K562 (cell line): ENCODE measurements around the gene YTHDC1. TPM values are rescaled to one million over a fixed set of nuclear protein-coding genes. Genes with fewer than 3 reads are reported as not detected.
A peak's percentile ranks its signal among the peaks of the same experiment; 100 is the strongest.

Source experiments
- ATF7 ChIP-seq: fragments of 450-650 bp; IDR thresholded peaks from 2 replicates; pipeline ENCODE4 v1.7.1; 2014; ENCODE audit warnings: mild to moderate bottlenecking, moderate library complexity
- FOXP1 ChIP-seq: sonication (generic); formaldehyde crosslinking; IDR thresholded peaks from 2 replicates; pipeline ENCODE4 v1.8.0; 2022; ENCODE audit warnings: mild to moderate bottlenecking, missing genetic modification reagents
- KLF16 ChIP-seq: IDR thresholded peaks from 2 replicates; pipeline ENCODE4 v1.6.1; 2016; ENCODE audit warnings: antibody characterized with exemption
- NFIC ChIP-seq: fragments of 450-650 bp; IDR thresholded peaks from 2 replicates; pipeline ENCODE4 v1.6.1; 2017; ENCODE audit warnings: mild to moderate bottlenecking, inconsistent platforms
- NKRF ChIP-seq: fragments of 450-650 bp; IDR thresholded peaks from 2 replicates; pipeline ENCODE4 v1.6.1; 2016; ENCODE audit warnings: borderline replicate concordance
- TCFL5 ChIP-seq: fragments of 250-450 bp; sonication (Bioruptor Pico); conservative IDR thresholded peaks from 2 replicates; pipeline ENCODE4 v1.6.1; 2021; ENCODE audit warnings: mild to moderate bottlenecking, moderate library complexity, matching md5 sums
- THRAP3 ChIP-seq: fragments of 450-650 bp; IDR thresholded peaks from 2 replicates; pipeline ENCODE4 v1.6.1; 2016; ENCODE audit warnings: mild to moderate bottlenecking, inconsistent platforms, borderline replicate concordance
- ZBTB40 ChIP-seq, 2 experiments: fragments of 450-650 bp in 1 of 2; sonication (generic) in 1 of 2; formaldehyde crosslinking in 1 of 2; IDR thresholded peaks; 2 replicates each; pipeline versions ENCODE4 v1.7.1 to v1.9.0; 2016 to 2022; ENCODE audit warnings: inconsistent platforms in 1 of 2, mild to moderate bottlenecking in 1 of 2, missing genetic modification reagents in 1 of 2
- ZNF174 ChIP-seq: fragments of 250-450 bp; sonication (Bioruptor Pico); IDR thresholded peaks from 2 replicates; pipeline ENCODE4 v1.4.0; 2020; ENCODE audit warnings: mild to moderate bottlenecking
- ZNF655 ChIP-seq: fragments of 250-450 bp; sonication (Bioruptor Pico); IDR thresholded peaks from 2 replicates; pipeline ENCODE4 v1.5.0; 2021
- polyA plus RNA-seq, 8 experiments: library from polyadenylated mRNA; depleted of rRNA in 4 of 8; stranded (reverse) in 5 of 8; unstranded in 3 of 8; fragments of >200 nt; fragmentation: Nextera tagmentation in 2 of 8; fragmentation: Illumina TruSeq in 1 of 8; extraction: Ambion mirVana in 2 of 8; extraction: Trizol in 1 of 8; gene quantifications; 2 replicates each; pipeline versions ENCODE4 v1.2.1 to v1.2.3, GENCODE V29; 2011 to 2014; ENCODE audit warnings: inconsistent platforms in 1 of 8, missing spikeins in 1 of 8
- total RNA-seq, 7 experiments: library from RNA; depleted of rRNA in 6 of 7; stranded (reverse); fragments of >200 nt in 6 of 7; fragmentation: Illumina TruSeq in 2 of 7; extraction: Trizol in 2 of 7; gene quantifications; 2 replicates each; pipeline versions ENCODE4 v1.2.1 to v1.2.3, GENCODE V29; 2011 to 2021; ENCODE audit warnings: low replicate concordance in 1 of 7

YTHDC1 gene
- total and polyA plus RNA-seq, 9 of the 15 experiments (the other 6 are each of a cell fraction or from before 2014, with no cell fraction given): 9.8 to 65.4 (median 51.7) TPM

DNA sequence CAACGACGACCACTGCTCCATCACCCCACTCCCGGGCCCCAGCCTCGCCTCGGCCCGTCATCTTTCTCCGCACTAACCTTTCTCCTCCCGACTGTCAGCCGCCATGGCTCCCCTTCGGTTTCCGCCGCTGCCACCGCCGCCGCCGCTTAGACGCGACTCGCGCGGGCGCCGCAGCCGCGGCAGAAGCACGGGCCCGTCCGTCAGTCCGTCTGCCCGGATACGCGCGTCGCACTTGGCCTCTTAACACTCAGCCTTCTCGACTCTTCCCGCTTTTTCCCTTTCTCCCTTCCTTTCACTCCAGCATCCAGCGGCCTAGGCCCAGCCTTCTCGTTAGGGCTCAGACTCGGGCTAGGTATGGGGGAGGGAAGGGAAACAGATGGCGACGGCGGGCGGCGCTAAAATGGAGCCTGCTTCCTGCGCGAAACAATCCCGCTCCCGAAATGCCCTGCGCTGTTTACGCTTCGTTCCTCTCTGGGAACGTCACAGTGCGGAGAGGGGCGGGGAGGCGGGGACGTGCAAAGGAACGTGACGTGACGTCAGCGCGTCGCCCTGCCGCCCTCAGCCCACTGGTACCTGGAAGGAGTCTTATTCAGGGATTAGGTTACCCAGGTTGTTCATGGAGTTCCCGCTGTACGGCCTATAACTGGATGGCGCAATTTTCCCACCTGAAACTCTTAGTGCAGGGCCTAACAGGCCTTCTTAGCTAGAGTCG lies at the start of gene YTHDC1 (continued):
- peak; percentile 96 for TF ChIP-seq ATF7
- TF ChIP-seq ZNF655 (CRISPR knock-in tag): no peak
- TF ChIP-seq THRAP3: no peak
- TF ChIP-seq ZNF174: no peak
- peak; percentile 94 for TF ChIP-seq FOXP1
- TF ChIP-seq NFIC: peak; percentile 9; the same call in 1 of the 2 replicates
- TF ChIP-seq TCFL5 (CRISPR knock-in tag): no peak
- TF ChIP-seq ZBTB40 (IDR thresholded peaks at IDR 0.05): peak; percentile 64; the same call in 1 of the 2 replicates
- TF ChIP-seq ZBTB40 (CRISPR knock-in tag; IDR thresholded peaks at IDR 0.05): no peak; the same call in 1 of the 2 replicates
- TF ChIP-seq NKRF: peak; percentile 76; the same call in 1 of the 2 replicates
- TF ChIP-seq KLF16: no peak
